Lower leg skin (tissue), 3 donors: ENCODE measurements around the gene CLCN1.

ENCODE experiments used
- POLR2A ChIP-seq, 2 donors: fragments of 450-650 bp; IDR thresholded peaks; one replicate each; pipeline ENCODE4 v1.6.1; 2016 to 2017; ENCODE audit warnings: antibody characterized with exemption in 2 of 2, mild to moderate bottlenecking in 1 of 2, moderate library complexity in 1 of 2
- TF ChIP-seq, protein P1 (sequence below), 3 donors: fragments of 450-650 bp; IDR thresholded peaks; one replicate each; pipeline ENCODE4 v1.5.1; 2016; ENCODE audit warnings: antibody characterized with exemption in 3 of 3, mild to moderate bottlenecking in 3 of 3, moderate library complexity in 2 of 3

- TF ChIP-seq, protein P1, sequence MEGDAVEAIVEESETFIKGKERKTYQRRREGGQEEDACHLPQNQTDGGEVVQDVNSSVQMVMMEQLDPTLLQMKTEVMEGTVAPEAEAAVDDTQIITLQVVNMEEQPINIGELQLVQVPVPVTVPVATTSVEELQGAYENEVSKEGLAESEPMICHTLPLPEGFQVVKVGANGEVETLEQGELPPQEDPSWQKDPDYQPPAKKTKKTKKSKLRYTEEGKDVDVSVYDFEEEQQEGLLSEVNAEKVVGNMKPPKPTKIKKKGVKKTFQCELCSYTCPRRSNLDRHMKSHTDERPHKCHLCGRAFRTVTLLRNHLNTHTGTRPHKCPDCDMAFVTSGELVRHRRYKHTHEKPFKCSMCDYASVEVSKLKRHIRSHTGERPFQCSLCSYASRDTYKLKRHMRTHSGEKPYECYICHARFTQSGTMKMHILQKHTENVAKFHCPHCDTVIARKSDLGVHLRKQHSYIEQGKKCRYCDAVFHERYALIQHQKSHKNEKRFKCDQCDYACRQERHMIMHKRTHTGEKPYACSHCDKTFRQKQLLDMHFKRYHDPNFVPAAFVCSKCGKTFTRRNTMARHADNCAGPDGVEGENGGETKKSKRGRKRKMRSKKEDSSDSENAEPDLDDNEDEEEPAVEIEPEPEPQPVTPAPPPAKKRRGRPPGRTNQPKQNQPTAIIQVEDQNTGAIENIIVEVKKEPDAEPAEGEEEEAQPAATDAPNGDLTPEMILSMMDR (IDR thresholded peaks at IDR 0.05), result no peak
- TF ChIP-seq POLR2A (IDR thresholded peaks at IDR 0.05), result no peak
Observed at GRCh38 chr7:143387156-143387975, 71.5 kb downstream of the CLCN1 start.
